Esophagus squamous epithelium (tissue), 5 donors: ENCODE results near the gene BMP7. TPM values are rescaled to one million over a fixed set of nuclear protein-coding genes. Genes with fewer than 3 reads are reported as not detected.

Experiments used
- DNase-seq: peaks from one replicate; lab custom pipeline; 2025; lab: John Stamatoyannopoulos, UW
- H3K27ac ChIP-seq, 4 donors: fragments of 200-600 bp; sonication (generic); one replicate each; pipeline ENCODE4 v1.5.1; 2016 to 2019; ENCODE audit warnings: mild to moderate bottlenecking in 1 of 4
- H3K27me3 ChIP-seq, 4 donors: fragments of 200-600 bp; sonication (generic); 1 replicate in 3 of 4; 2 replicates in 1 of 4; pipeline versions ENCODE4 v1.5.1 to v1.6.0; 2017 to 2021; ENCODE audit warnings: antibody characterized with exemption in 1 of 4
- H3K36me3 ChIP-seq, 3 donors: fragments of 200-600 bp; sonication (generic); one replicate each; pipeline ENCODE4 v1.5.1; 2016 to 2019
- H3K4me1 ChIP-seq, 3 donors: fragments of 200-600 bp; sonication (generic); one replicate each; pipeline ENCODE4 v1.5.1; 2017 to 2019
- H3K4me3 ChIP-seq, 4 donors: fragments of 200-600 bp; sonication (generic); 1 replicate in 3 of 4; 2 replicates in 1 of 4; pipeline ENCODE4 v1.5.1; 2016 to 2019; ENCODE audit warnings: mild to moderate bottlenecking in 2 of 4, moderate library complexity in 1 of 4
- H3K9me3 ChIP-seq, 3 donors: fragments of 200-600 bp; sonication (generic); one replicate each; pipeline ENCODE4 v1.5.1; 2016 to 2019
- CTCF ChIP-seq, 6 experiments: fragments of 450-650 bp in 4 of 6; fragments of 200-600 bp in 2 of 6; sonication (generic) in 2 of 6; IDR thresholded peaks; one replicate each; pipeline ENCODE4 v1.5.1; 2016 to 2019; ENCODE audit warnings: antibody characterized with exemption in 6 of 6, mild to moderate bottlenecking in 4 of 6, moderate library complexity in 4 of 6
- POLR2A ChIP-seq, 4 donors: fragments of 450-650 bp; IDR thresholded peaks; one replicate each; pipeline ENCODE4 v1.6.1; 2017; ENCODE audit warnings: antibody characterized with exemption in 4 of 4, mild to moderate bottlenecking in 4 of 4, moderate library complexity in 3 of 4
- WGBS, 2 donors: methylation state at CpG; one replicate each; pipeline ENCODE4 v1.1.5; 2018; 5-methylcytosine and 5-hydroxymethylcytosine counted together
- intact Hi-C: fragments of 100-400 bp; cut with DNase I; formaldehyde crosslinking; loops from one replicate; pipeline ENCODE4 v1.15.0; 2022
- total RNA-seq, 4 donors: library from RNA; depleted of rRNA; stranded (reverse); fragments of >200 nt; gene quantifications; one replicate each; pipeline ENCODE4 v1.1.0, GENCODE V29; 2016
- donor health status: DM: yes; HTN: yes; CAD: no.

Gene BMP7
- total RNA-seq, 4 donors from 2014 or later, result 21.8 to 59.8 (median 35.1) TPM

- Histone ChIP-seq H3K9me3 (no peaks in the 10 kb centered on the region), H3K27me3 (peaks cover 0 to 60% (median 0%) of the 10 kb centered on the region in 4 donors), H3K4me1 (peaks cover 3 to 28% (median 4%) of the 10 kb centered on the region in 3 donors), H3K27ac (no peak overlapping the region), H3K36me3 (no peaks in the 10 kb centered on the region), H3K4me3 (no peak overlapping the region)
- WGBS, 2 donors, result 74 to 76% methylated on average over 10 of the region's 10 CpGs
- intact Hi-C loops, result loop anchor here (5.0 kb wide), 1 partner anchor 53 kb away; no protein-coding TSS in a partner anchor
- no peak for DNase-seq
- TF ChIP-seq POLR2A (IDR thresholded peaks at IDR 0.05) (no peak), CTCF (IDR thresholded peaks at IDR 0.05) (no peak)
Observed at GRCh38 chr20:57269148-57269984, 2.9 kb upstream of the BMP7 start.

- no peak for TF ChIP-seq CTCF (IDR thresholded peaks at IDR 0.05)
- no peak for TF ChIP-seq POLR2A (IDR thresholded peaks at IDR 0.05)
- 65 to 84% methylated on average over 6 to 8 of the region's 8 CpGs for WGBS, 2 donors
- H3K4me1 ChIP-seq, result peaks cover 4 to 37% (median 8%) of the 10 kb centered on the region in 3 donors
- no peak overlapping the region for H3K27ac ChIP-seq
- H3K4me3 ChIP-seq, result no peak overlapping the region
- peaks cover 0 to 68% (median 0%) of the 10 kb centered on the region in 4 donors for H3K27me3 ChIP-seq
- no peak for DNase-seq
- H3K9me3 ChIP-seq, result no peaks in the 10 kb centered on the region
- intact Hi-C loops, result loop anchor here (5.0 kb wide), 1 partner anchor 54 kb away; no protein-coding TSS in a partner anchor
- H3K36me3 ChIP-seq, result no peaks in the 10 kb centered on the region
Observed at GRCh38 chr20:57268399-57269076, 2.1 kb upstream of the BMP7 start.

- Histone ChIP-seq H3K36me3 (no peaks in the 10 kb centered on the region), H3K4me3 (peak overlapping the region; percentile 62 to 73 (median 66)), H3K27me3 (peaks cover 0 to 80% (median 0%) of the 10 kb centered on the region in 4 donors), H3K27ac (no peak overlapping the region), H3K4me1 (peaks cover 7 to 49% (median 8%) of the 10 kb centered on the region in 3 donors), H3K9me3 (no peaks in the 10 kb centered on the region)
- intact Hi-C loops, result loop anchor here (5.0 kb wide), 1 partner anchor 55 kb away; no protein-coding TSS in a partner anchor
- DNase-seq, result no peak
- WGBS, 2 donors, result 33 to 44% methylated on average over 17 to 21 of the region's 24 CpGs
- no peak for TF ChIP-seq POLR2A (IDR thresholded peaks at IDR 0.05)
- TF ChIP-seq CTCF (IDR thresholded peaks at IDR 0.05), result no peak
Observed at GRCh38 chr20:57267158-57267821, 849 bp upstream of the BMP7 start.

- H3K27me3 ChIP-seq, result peaks cover 0 to 93% (median 0%) of the 10 kb centered on the region in 4 donors
- WGBS, 2 donors, result 0% methylated on average over 8 of the region's 39 CpGs; no CpG with 5 or more reads in 1 of the 2 donors
- H3K4me1 ChIP-seq, result peaks cover 12 to 63% (median 16%) of the 10 kb centered on the region in 3 donors
- intact Hi-C loops, result loop anchor here (5.0 kb wide), 1 partner anchor 56 kb away; no protein-coding TSS in a partner anchor
- no peaks in the 10 kb centered on the region for H3K36me3 ChIP-seq
- DNase-seq, result no peak
- H3K27ac ChIP-seq, result peak overlapping the region; percentile 16 to 83 (median 80)
- TF ChIP-seq POLR2A (IDR thresholded peaks at IDR 0.05), result no peak
- TF ChIP-seq CTCF (IDR thresholded peaks at IDR 0.05), result no peak
- peak overlapping the region; percentile 62 to 73 (median 66) for H3K4me3 ChIP-seq
- H3K9me3 ChIP-seq, result no peaks in the 10 kb centered on the region
Observed at GRCh38 chr20:57265997-57266290, 497 bp downstream of the BMP7 start.
